HCT116 (cell line): ENCODE results near the gene AQP7. TPM values are rescaled to one million over a fixed set of nuclear protein-coding genes. Genes with fewer than 3 reads are reported as not detected.
"Not testable (repeated sequence)": the region's sequence is repeated elsewhere in the genome, so short reads cannot be mapped to it uniquely, and the experiment has no call there.

Source experiments
- ATAC-seq: fragments of 200-7000 bp; cut with Tn5 transposase; 2 replicates; pipeline ENCODE4 v1.9.1; 2020; ENCODE audit warnings: mild to moderate bottlenecking, moderate library complexity
- BruUV-seq: library from RNA; stranded (reverse); fragments of 400-500 nt; replicated peaks from 2 replicates; lab custom pipeline; 2021; lab: Mats Ljungman, UMichigan
- CTCF ChIA-PET: fragments of 300-600 bp; sonication (Branson Sonifier 250); formaldehyde crosslinking; loops from one replicate; lab custom pipeline; 2021; ENCODE audit warnings: antibody characterized with exemption; lab: Charles Lee
- POLR2A ChIA-PET: fragments of 300-600, 350-600 bp; sonication (Branson Sonifier 250); formaldehyde crosslinking; loops from one replicate; lab custom pipeline; 2021; ENCODE audit warnings: antibody characterized with exemption; lab: Charles Lee
- RAD21 ChIA-PET, 2 experiments: fragments of 300-600 bp; sonication (Branson Sonifier 250); formaldehyde crosslinking; loops; one replicate each; lab custom pipeline; 2023; ENCODE audit warnings: low total read pairs in 2 of 2; ENCODE audit not compliant: uncharacterized antibody in 2 of 2, unreplicated experiment in 2 of 2, low non-redundant PET in 1 of 2; lab: Charles Lee
- DNase-seq: peaks from one replicate; pipeline ENCODE4 v3.0.0-alpha.2; 2010; ENCODE audit warnings: low read depth, low spot score
- H2AFZ ChIP-seq: fragments of 200-600 bp; shearing (Covaris generic), sonication (generic); 2 replicates; pipeline ENCODE4 v1.6.1; 2017; ENCODE audit warnings: low read depth, mixed run types, mixed read lengths, antibody characterized with exemption, low read length; ENCODE audit not compliant: poor library complexity, severe bottlenecking
- H3K27ac ChIP-seq: 2 replicates; pipeline ENCODE4 v1.5.1; 2012; ENCODE audit warnings: low read depth, low read length
- H3K27me3 ChIP-seq: fragments of 200-600 bp; sonication (generic); 2 replicates; pipeline ENCODE4 v1.6.1; 2016; ENCODE audit warnings: mixed run types, low read length, mixed read lengths; ENCODE audit not compliant: insufficient read depth
- H3K36me3 ChIP-seq, 2 experiments: fragments of 200-500 bp in 1 of 2; fragments of 200-600 bp in 1 of 2; sonication (Bioruptor generic) in 1 of 2; sonication (generic) in 1 of 2; 2 replicates each; pipeline versions ENCODE4 v1.5.1 to v1.6.1; 2014 to 2016; ENCODE audit warnings: low read length in 2 of 2, inconsistent platforms in 1 of 2, mixed read lengths in 1 of 2, mixed run types in 1 of 2; ENCODE audit not compliant: insufficient read depth in 2 of 2, control insufficient read depth in 1 of 2
- H3K4me1 ChIP-seq, 2 experiments: fragments of 200-600 bp in 1 of 2; sonication (generic) in 1 of 2; 2 replicates each; pipeline versions ENCODE4 v1.5.1 to v1.6.1; 2012 to 2017; ENCODE audit warnings: low read length in 2 of 2, inconsistent platforms in 1 of 2, mild to moderate bottlenecking in 1 of 2, mixed read lengths in 1 of 2, mixed run types in 1 of 2, moderate library complexity in 1 of 2; ENCODE audit not compliant: insufficient read depth in 2 of 2, control insufficient read depth in 1 of 2
- H3K4me2 ChIP-seq: fragments of 200-600 bp; sonication (generic); 2 replicates; pipeline ENCODE4 v1.6.1; 2017; ENCODE audit warnings: mixed run types, low read length, mixed read lengths
- H3K4me3 ChIP-seq, 2 experiments: fragments of 200-600 bp in 1 of 2; sonication (generic) in 1 of 2; replicated peaks in 1 of 2; 2 replicates each; pipeline ENCODE4 v1.5.1; 2011 to 2016; ENCODE audit warnings: low read length in 2 of 2, control low read depth in 1 of 2, low read depth in 1 of 2, mild to moderate bottlenecking in 1 of 2, mixed read lengths in 1 of 2, mixed run types in 1 of 2
- H3K79me2 ChIP-seq: fragments of 200-600 bp; sonication (generic); 2 replicates; pipeline ENCODE4 v1.6.1; 2017; ENCODE audit warnings: mild to moderate bottlenecking, mixed run types, low read length, moderate library complexity, mixed read lengths; ENCODE audit not compliant: insufficient read depth
- H3K9ac ChIP-seq: fragments of 200-600 bp; sonication (generic); 2 replicates; pipeline ENCODE4 v1.6.1; 2016; ENCODE audit warnings: low read length, mixed read lengths
- H3K9me2 ChIP-seq: fragments of 200-600 bp; sonication (generic), shearing (Covaris generic); 2 replicates; pipeline ENCODE4 v1.6.1; 2017; ENCODE audit warnings: mixed run types, mild to moderate bottlenecking, moderate library complexity; ENCODE audit not compliant: insufficient read depth
- H3K9me3 ChIP-seq, 2 experiments: fragments of 200-500 bp in 1 of 2; fragments of 200-600 bp in 1 of 2; sonication (Bioruptor generic) in 1 of 2; sonication (generic) in 1 of 2; 2 replicates each; pipeline ENCODE4 v1.6.1; 2014 to 2017; ENCODE audit warnings: low read length in 2 of 2, mixed read lengths in 2 of 2, inconsistent platforms in 1 of 2, low read depth in 1 of 2, mild to moderate bottlenecking in 1 of 2, mixed run types in 1 of 2, moderate library complexity in 1 of 2; ENCODE audit not compliant: control insufficient read depth in 1 of 2, insufficient read depth in 1 of 2
- H4K20me1 ChIP-seq: fragments of 200-600 bp; sonication (generic), shearing (Covaris generic); 2 replicates; pipeline ENCODE4 v1.6.1; 2017; ENCODE audit warnings: mixed run types, mild to moderate bottlenecking, moderate library complexity; ENCODE audit not compliant: insufficient read depth
- ATF3 ChIP-seq: IDR thresholded peaks from 2 replicates; pipeline ENCODE4 v1.6.1; 2012
- EGR1 ChIP-seq: IDR thresholded peaks from 2 replicates; pipeline ENCODE4 v1.6.1; 2012; ENCODE audit warnings: low read depth
- EZH2 ChIP-seq: fragments of 200-600 bp; sonication (generic); IDR thresholded peaks from 2 replicates; pipeline ENCODE4 v1.6.1; 2017; ENCODE audit warnings: antibody characterized with exemption, mixed run types
- POLR2A ChIP-seq: IDR thresholded peaks from 2 replicates; pipeline ENCODE4 v1.7.0; 2011; ENCODE audit warnings: borderline replicate concordance; ENCODE audit not compliant: insufficient read depth, insufficient read length; ENCODE audit errors: extremely low read depth
- RAD21 ChIP-seq: IDR thresholded peaks from 2 replicates; pipeline ENCODE4 v1.6.1; 2012; ENCODE audit warnings: low read depth, mild to moderate bottlenecking
- SIN3A ChIP-seq: IDR thresholded peaks from 2 replicates; pipeline ENCODE4 v1.6.1; 2012; ENCODE audit warnings: low read depth
- SRF ChIP-seq: IDR thresholded peaks from 2 replicates; pipeline ENCODE4 v1.6.1; 2012; ENCODE audit warnings: low read depth
- TCF7L2 ChIP-seq: IDR thresholded peaks from 2 replicates; pipeline ENCODE4 v1.7.0; 2011; ENCODE audit warnings: borderline replicate concordance, inconsistent platforms; ENCODE audit not compliant: insufficient read depth, insufficient read length; ENCODE audit errors: extremely low read depth
- ZFX ChIP-seq: fragments of 450-650 bp; IDR thresholded peaks from 2 replicates; pipeline ENCODE4 v1.6.1; 2017
- ZNF274 ChIP-seq: fragments of 200-500 bp; sonication (Bioruptor generic); IDR thresholded peaks from 2 replicates; pipeline ENCODE4 v1.6.1; 2014; ENCODE audit warnings: mild to moderate bottlenecking, low read depth, low read length, inconsistent platforms
- intact Hi-C: fragments of 100-400 bp; cut with micrococcal nuclease; formaldehyde crosslinking; loops from 2 replicates; pipeline ENCODE4 v1.10.0; 2022
- total RNA-seq: library from RNA; stranded (reverse); gene quantifications from one replicate; pipeline ENCODE4 v1.2.1, GENCODE V29; 2021; ENCODE audit not compliant: unreplicated experiment
- TF ChIP-seq, protein P1 (sequence below): IDR thresholded peaks from 2 replicates; pipeline ENCODE4 v1.6.1; 2012; ENCODE audit warnings: low read depth

The AQP7 gene
- total RNA-seq, 1 experiment from 2014 or later: 0.96 TPM

- Histone ChIP-seq H2AFZ (no peak overlapping the region), H3K36me3 (no peaks in the 10 kb centered on the region), H3K4me3 (no peak overlapping the region), H3K79me2 (no peaks in the 10 kb centered on the region), H3K27ac (no peak overlapping the region), H3K27me3 (no peaks in the 10 kb centered on the region), H3K4me1 (peaks cover 24 to 25% of the 10 kb centered on the region in 2 experiments; a peak in 3 of 4 replicates), H3K9me2 (no peaks in the 10 kb centered on the region), H3K4me2 (no peak overlapping the region), H3K9ac (no peak overlapping the region), H3K9me3 (no peaks in the 10 kb centered on the region), H4K20me1 (no peaks in the 10 kb centered on the region)
- TF ChIP-seq SRF (no peak), POLR2A (no peak), RAD21 (no peak), ZFX (no peak), ZNF274 (no peak), TCF7L2 (no peak), EGR1 (no peak), ATF3 (no peak), EZH2 (no peak), SIN3A (no peak)
- TF ChIP-seq, protein P1, sequence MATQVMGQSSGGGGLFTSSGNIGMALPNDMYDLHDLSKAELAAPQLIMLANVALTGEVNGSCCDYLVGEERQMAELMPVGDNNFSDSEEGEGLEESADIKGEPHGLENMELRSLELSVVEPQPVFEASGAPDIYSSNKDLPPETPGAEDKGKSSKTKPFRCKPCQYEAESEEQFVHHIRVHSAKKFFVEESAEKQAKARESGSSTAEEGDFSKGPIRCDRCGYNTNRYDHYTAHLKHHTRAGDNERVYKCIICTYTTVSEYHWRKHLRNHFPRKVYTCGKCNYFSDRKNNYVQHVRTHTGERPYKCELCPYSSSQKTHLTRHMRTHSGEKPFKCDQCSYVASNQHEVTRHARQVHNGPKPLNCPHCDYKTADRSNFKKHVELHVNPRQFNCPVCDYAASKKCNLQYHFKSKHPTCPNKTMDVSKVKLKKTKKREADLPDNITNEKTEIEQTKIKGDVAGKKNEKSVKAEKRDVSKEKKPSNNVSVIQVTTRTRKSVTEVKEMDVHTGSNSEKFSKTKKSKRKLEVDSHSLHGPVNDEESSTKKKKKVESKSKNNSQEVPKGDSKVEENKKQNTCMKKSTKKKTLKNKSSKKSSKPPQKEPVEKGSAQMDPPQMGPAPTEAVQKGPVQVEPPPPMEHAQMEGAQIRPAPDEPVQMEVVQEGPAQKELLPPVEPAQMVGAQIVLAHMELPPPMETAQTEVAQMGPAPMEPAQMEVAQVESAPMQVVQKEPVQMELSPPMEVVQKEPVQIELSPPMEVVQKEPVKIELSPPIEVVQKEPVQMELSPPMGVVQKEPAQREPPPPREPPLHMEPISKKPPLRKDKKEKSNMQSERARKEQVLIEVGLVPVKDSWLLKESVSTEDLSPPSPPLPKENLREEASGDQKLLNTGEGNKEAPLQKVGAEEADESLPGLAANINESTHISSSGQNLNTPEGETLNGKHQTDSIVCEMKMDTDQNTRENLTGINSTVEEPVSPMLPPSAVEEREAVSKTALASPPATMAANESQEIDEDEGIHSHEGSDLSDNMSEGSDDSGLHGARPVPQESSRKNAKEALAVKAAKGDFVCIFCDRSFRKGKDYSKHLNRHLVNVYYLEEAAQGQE: no peak
- no peak for ATAC-seq
- no peak for DNase-seq
- no TSS peak for BruUV-seq
- ChIA-PET POLR2A (no interaction called here), CTCF (no interaction called here), RAD21 (no interaction called here)
- intact Hi-C loops: no loop called here
Measured at GRCh38 chr9:33388110-33388994, 14.0 kb downstream of the AQP7 start.

DNA sequence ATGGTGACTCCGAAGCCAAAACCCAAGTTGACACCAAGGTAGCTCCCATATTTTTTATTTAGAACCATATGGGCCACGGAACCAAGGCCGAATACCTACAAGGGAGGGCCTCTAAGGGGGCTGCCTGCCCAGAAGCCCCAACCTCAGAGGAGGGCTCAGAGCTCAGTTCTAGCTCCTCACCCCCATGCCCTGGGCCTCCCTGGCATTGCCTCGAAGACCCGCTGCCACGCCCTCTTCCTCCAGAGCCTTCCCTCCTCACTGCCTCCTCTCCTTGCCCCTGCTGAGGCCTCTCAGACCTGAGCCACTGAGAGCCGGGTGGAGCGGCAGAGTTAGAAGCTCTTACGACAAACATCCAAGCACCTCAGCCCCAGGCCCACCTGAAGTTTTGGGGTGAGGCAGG is 15.4 kb downstream of the AQP7 start:
- CTCF ChIA-PET, POLR2A ChIA-PET: not testable (repeated sequence)

More for the DNA sequence above, 15.4 kb downstream of the AQP7 start:
- H3K9me3 ChIP-seq, ATAC-seq, H2AFZ ChIP-seq, H3K27me3 ChIP-seq, intact Hi-C loops, H3K79me2 ChIP-seq, H3K4me2 ChIP-seq, H3K9ac ChIP-seq, H3K4me3 ChIP-seq, H3K36me3 ChIP-seq, BruUV-seq, DNase-seq, H3K9me2 ChIP-seq, H3K27ac ChIP-seq, RAD21 ChIA-PET, H4K20me1 ChIP-seq: not testable (repeated sequence)
- H3K4me1 ChIP-seq: peaks cover 18 to 20% of the 10 kb centered on the region in 2 experiments; a peak in 3 of 4 replicates
